HepG2 (cell line): ENCODE data around the gene DNAJC4. TPM values are rescaled to one million over a fixed set of nuclear protein-coding genes. Genes with fewer than 3 reads are reported as not detected.
A peak's percentile ranks its signal among the peaks of the same experiment; 100 is the strongest.

Experiments
- ATF1 ChIP-seq: IDR thresholded peaks from 2 replicates; pipeline ENCODE4 v1.6.1; 2016; ENCODE audit warnings: mild to moderate bottlenecking, control low read depth
- BHLHE40 ChIP-seq: IDR thresholded peaks from 2 replicates; pipeline ENCODE4 v1.6.1; 2011; ENCODE audit warnings: low read length, improper control_type of control experiment
- ELF3 ChIP-seq: IDR thresholded peaks from 2 replicates; pipeline ENCODE4 v1.6.1; 2016; ENCODE audit warnings: missing genetic modification reagents, missing compliant biosample characterization
- IRX3 ChIP-seq: sonication (generic); formaldehyde crosslinking; IDR thresholded peaks from 2 replicates; pipeline ENCODE4 v1.8.1; 2023; ENCODE audit warnings: mild to moderate bottlenecking, low read depth, missing genetic modification reagents, borderline replicate concordance
- ISL2 ChIP-seq: sonication (generic); formaldehyde crosslinking; IDR thresholded peaks from 2 replicates; pipeline ENCODE4 v1.5.0; 2020; ENCODE audit warnings: missing genetic modification reagents
- KLF6 ChIP-seq: IDR thresholded peaks from 2 replicates; pipeline ENCODE4 v1.8.0; 2016; ENCODE audit warnings: missing biosample characterization, missing genetic modification reagents
- MIXL1 ChIP-seq: IDR thresholded peaks from 2 replicates; pipeline ENCODE4 v1.6.1; 2016
- NFE2 ChIP-seq: sonication (generic); formaldehyde crosslinking; IDR thresholded peaks from 2 replicates; pipeline ENCODE4 v1.4.0; 2020; ENCODE audit warnings: missing genetic modification reagents
- POLR2A ChIP-seq, 2 experiments: IDR thresholded peaks; 2 replicates each; pipeline ENCODE4 v1.6.1; 2011; ENCODE audit warnings: low read depth in 2 of 2, low read length in 2 of 2, mild to moderate bottlenecking in 1 of 2, moderate library complexity in 1 of 2; ENCODE audit not compliant: insufficient read depth in 1 of 2
- RARA ChIP-seq: IDR thresholded peaks from 2 replicates; pipeline ENCODE4 v1.6.1; 2016; ENCODE audit warnings: missing genetic modification reagents, missing compliant biosample characterization
- RFX1 ChIP-seq: fragments of 450-650 bp; IDR thresholded peaks from 2 replicates; pipeline ENCODE4 v1.6.1; 2017
- SAP130 ChIP-seq: IDR thresholded peaks from 2 replicates; pipeline ENCODE4 v1.6.1; 2016; ENCODE audit warnings: low read depth
- SNAI1 ChIP-seq: sonication (generic); formaldehyde crosslinking; IDR thresholded peaks from 2 replicates; pipeline ENCODE4 v1.5.0; 2020; ENCODE audit warnings: mild to moderate bottlenecking, missing genetic modification reagents, borderline replicate concordance
- SP2 ChIP-seq: sonication (generic); formaldehyde crosslinking; IDR thresholded peaks from 2 replicates; pipeline ENCODE4 v1.5.1; 2020; ENCODE audit warnings: mild to moderate bottlenecking, missing genetic modification reagents
- SYNCRIP ChIP-seq: fragments of 200-400 bp; formaldehyde crosslinking; IDR thresholded peaks from 2 replicates; pipeline ENCODE4 v1.6.1; 2018; ENCODE audit warnings: mild to moderate bottlenecking, low read depth, low read length; ENCODE audit not compliant: insufficient read depth
- WIZ ChIP-seq: sonication (generic); formaldehyde crosslinking; IDR thresholded peaks from 2 replicates; pipeline ENCODE4 v1.5.1; 2020; ENCODE audit warnings: mild to moderate bottlenecking, missing genetic modification reagents
- ZC3H13 ChIP-seq: sonication (generic); formaldehyde crosslinking; IDR thresholded peaks from 2 replicates; pipeline ENCODE4 v1.8.1; 2023; ENCODE audit warnings: mild to moderate bottlenecking, missing genetic modification reagents, moderate library complexity
- ZFP62 ChIP-seq: sonication (generic); formaldehyde crosslinking; IDR thresholded peaks from 2 replicates; pipeline ENCODE4 v1.4.0; 2020; ENCODE audit warnings: missing genetic modification reagents
- ZNF839 ChIP-seq: sonication (generic); formaldehyde crosslinking; IDR thresholded peaks from 2 replicates; pipeline ENCODE4 v1.4.0; 2020; ENCODE audit warnings: missing genetic modification reagents, mild to moderate bottlenecking, borderline replicate concordance
- ZNF878 ChIP-seq: sonication (generic); formaldehyde crosslinking; IDR thresholded peaks from 2 replicates; pipeline ENCODE4 v1.8.1; 2023; ENCODE audit warnings: mild to moderate bottlenecking, missing genetic modification reagents, moderate library complexity
- polyA plus RNA-seq, 8 experiments: library from polyadenylated mRNA; depleted of rRNA in 3 of 8; stranded (reverse) in 7 of 8; unstranded in 1 of 8; fragments of >200 nt; fragmentation: Illumina TruSeq in 4 of 8; extraction: Trizol in 4 of 8; gene quantifications; 2 replicates each; pipeline versions ENCODE4 v1.2.1 to v1.2.3, GENCODE V29; 2011 to 2016; ENCODE audit warnings: low read depth in 4 of 8, missing spikeins in 1 of 8, mixed read lengths in 1 of 8; ENCODE audit not compliant: insufficient read depth in 1 of 8
- total RNA-seq, 5 experiments: library from RNA; depleted of rRNA; stranded (reverse); fragments of >200 nt; fragmentation: Illumina TruSeq; extraction: Trizol; gene quantifications; 2 replicates each; pipeline ENCODE4 v1.2.3, GENCODE V29; 2016; ENCODE audit warnings: low read depth in 1 of 5
- TF ChIP-seq, protein P1 (sequence below): sonication (generic); formaldehyde crosslinking; IDR thresholded peaks from 2 replicates; pipeline ENCODE4 v1.4.0; 2020; ENCODE audit warnings: mild to moderate bottlenecking, missing genetic modification reagents
- TF ChIP-seq, protein P2 (sequence below): sonication (generic); formaldehyde crosslinking; IDR thresholded peaks from 2 replicates; pipeline ENCODE4 v1.4.0; 2020; ENCODE audit warnings: mild to moderate bottlenecking, missing genetic modification reagents
- TF ChIP-seq, protein P3 (sequence below): sonication (generic); formaldehyde crosslinking; IDR thresholded peaks from 2 replicates; pipeline ENCODE4 v1.8.0; 2023; ENCODE audit warnings: mild to moderate bottlenecking, missing genetic modification reagents
- TF ChIP-seq, protein P4 (sequence below): sonication (generic); formaldehyde crosslinking; IDR thresholded peaks from 2 replicates; pipeline ENCODE4 v1.5.0; 2020; ENCODE audit warnings: missing genetic modification reagents
- TF ChIP-seq, protein P5 (sequence below): sonication (generic); formaldehyde crosslinking; IDR thresholded peaks from 2 replicates; pipeline ENCODE4 v1.4.0; 2020; ENCODE audit warnings: missing genetic modification reagents
- TF ChIP-seq, protein P6 (sequence below): sonication (generic); formaldehyde crosslinking; IDR thresholded peaks from 2 replicates; pipeline ENCODE4 v1.5.1; 2020; ENCODE audit warnings: missing genetic modification reagents, mild to moderate bottlenecking, borderline replicate concordance

Gene DNAJC4
- total and polyA plus RNA-seq, 2 of the 13 experiments (the other 11 are each of a cell fraction or from before 2014, with no cell fraction given), result 10.3 to 60.8 TPM

DNA sequence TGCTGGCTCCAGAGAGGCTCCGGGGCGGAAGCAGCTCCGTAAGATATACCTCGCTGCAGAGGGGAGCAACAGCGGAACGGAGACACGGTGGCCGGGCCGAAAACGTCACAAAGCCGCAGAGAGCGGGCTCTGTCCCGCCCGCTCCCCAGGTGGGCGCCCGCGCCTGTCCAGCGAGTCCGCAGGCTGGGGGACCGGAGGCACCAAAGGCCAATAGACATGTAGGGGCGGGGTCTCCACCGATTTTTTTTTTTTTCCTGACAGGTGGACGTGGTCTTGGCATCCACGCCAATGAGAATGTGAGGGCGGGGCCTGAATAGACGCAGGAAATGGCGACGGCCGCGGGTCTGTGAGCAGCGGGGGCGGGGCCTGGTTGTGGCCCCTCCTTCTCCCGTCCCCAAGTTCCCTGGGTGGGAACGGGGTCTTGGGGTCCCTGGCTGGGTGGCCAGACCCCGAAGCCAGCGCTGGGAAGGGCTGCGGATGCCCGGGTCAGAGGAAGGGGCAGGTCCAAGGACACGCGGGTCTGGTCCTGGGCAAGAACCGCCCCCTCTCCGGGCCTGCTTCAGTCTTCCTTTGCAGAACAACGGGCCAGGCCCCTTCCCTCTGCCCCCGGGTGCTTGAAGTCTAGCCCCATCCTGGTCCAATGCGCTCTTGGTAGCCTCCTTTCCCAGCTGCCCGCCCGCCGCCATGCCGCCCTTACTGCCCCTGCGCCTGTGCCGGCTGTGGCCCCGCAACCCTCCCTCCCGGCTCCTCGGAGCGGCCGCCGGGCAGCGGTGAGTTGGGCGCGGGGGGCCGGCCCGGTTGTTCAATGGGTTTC, at the start of gene DNAJC4 (continued):
- TF ChIP-seq ZNF839 (CRISPR knock-in tag) (no peak), MIXL1 (CRISPR knock-in tag) (no peak), ZFP62 (CRISPR knock-in tag) (no peak), RARA (CRISPR knock-in tag) (0 out of 2 replicates have a peak, but pooled peaks have one; percentile 2), SP2 (peak; percentile 55; the same call in 1 of the 2 replicates), ZNF878 (CRISPR knock-in tag) (peak; percentile 37; the same call in 1 of the 2 replicates), IRX3 (CRISPR knock-in tag) (peak; percentile 80), KLF6 (CRISPR knock-in tag) (peak; percentile 68; the same call in 1 of the 2 replicates), SNAI1 (CRISPR knock-in tag) (0 out of 2 replicates have a peak, but pooled peaks have one; percentile 58), RFX1 (no peak), ISL2 (CRISPR knock-in tag) (peak; percentile 23; the same call in 1 of the 2 replicates), ZC3H13 (CRISPR knock-in tag) (no peak), WIZ (CRISPR knock-in tag) (no peak), SAP130 (CRISPR knock-in tag) (peak; percentile 83), SYNCRIP (no peak), POLR2A (IDR thresholded peaks at IDR 0.05; ENCODE audit: insufficient read depth in 1 of 2, low read depth in 2 of 2, low read length in 2 of 2) (peak in 1 of 2 experiments; percentile 27; a peak in 1 of 4 replicates), BHLHE40 (no peak), ATF1 (CRISPR knock-in tag) (peak; percentile 59), NFE2 (no peak), ELF3 (CRISPR knock-in tag) (peak; percentile 28)
- TF ChIP-seq, protein P1, sequence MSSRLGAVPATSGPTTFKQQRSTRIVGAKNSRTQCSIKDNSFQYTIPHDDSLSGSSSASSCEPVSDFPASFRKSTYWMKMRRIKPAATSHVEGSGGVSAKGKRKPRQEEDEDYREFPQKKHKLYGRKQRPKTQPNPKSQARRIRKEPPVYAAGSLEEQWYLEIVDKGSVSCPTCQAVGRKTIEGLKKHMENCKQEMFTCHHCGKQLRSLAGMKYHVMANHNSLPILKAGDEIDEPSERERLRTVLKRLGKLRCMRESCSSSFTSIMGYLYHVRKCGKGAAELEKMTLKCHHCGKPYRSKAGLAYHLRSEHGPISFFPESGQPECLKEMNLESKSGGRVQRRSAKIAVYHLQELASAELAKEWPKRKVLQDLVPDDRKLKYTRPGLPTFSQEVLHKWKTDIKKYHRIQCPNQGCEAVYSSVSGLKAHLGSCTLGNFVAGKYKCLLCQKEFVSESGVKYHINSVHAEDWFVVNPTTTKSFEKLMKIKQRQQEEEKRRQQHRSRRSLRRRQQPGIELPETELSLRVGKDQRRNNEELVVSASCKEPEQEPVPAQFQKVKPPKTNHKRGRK (CRISPR knock-in tag), result no peak
- TF ChIP-seq, protein P2, sequence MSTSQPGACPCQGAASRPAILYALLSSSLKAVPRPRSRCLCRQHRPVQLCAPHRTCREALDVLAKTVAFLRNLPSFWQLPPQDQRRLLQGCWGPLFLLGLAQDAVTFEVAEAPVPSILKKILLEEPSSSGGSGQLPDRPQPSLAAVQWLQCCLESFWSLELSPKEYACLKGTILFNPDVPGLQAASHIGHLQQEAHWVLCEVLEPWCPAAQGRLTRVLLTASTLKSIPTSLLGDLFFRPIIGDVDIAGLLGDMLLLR, result peak; percentile 31; the same call in 1 of the 2 replicates
- TF ChIP-seq, protein P3, sequence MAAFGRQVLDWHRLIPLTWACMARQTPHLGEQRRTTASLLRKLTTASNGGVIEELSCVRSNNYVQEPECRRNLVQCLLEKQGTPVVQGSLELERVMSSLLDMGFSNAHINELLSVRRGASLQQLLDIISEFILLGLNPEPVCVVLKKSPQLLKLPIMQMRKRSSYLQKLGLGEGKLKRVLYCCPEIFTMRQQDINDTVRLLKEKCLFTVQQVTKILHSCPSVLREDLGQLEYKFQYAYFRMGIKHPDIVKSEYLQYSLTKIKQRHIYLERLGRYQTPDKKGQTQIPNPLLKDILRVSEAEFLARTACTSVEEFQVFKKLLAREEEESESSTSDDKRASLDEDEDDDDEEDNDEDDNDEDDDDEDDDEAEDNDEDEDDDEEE (CRISPR knock-in tag), result no peak
- TF ChIP-seq, protein P4, sequence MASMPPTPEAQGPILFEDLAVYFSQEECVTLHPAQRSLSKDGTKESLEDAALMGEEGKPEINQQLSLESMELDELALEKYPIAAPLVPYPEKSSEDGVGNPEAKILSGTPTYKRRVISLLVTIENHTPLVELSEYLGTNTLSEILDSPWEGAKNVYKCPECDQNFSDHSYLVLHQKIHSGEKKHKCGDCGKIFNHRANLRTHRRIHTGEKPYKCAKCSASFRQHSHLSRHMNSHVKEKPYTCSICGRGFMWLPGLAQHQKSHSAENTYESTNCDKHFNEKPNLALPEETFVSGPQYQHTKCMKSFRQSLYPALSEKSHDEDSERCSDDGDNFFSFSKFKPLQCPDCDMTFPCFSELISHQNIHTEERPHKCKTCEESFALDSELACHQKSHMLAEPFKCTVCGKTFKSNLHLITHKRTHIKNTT (CRISPR knock-in tag), result no peak
- TF ChIP-seq, protein P5, sequence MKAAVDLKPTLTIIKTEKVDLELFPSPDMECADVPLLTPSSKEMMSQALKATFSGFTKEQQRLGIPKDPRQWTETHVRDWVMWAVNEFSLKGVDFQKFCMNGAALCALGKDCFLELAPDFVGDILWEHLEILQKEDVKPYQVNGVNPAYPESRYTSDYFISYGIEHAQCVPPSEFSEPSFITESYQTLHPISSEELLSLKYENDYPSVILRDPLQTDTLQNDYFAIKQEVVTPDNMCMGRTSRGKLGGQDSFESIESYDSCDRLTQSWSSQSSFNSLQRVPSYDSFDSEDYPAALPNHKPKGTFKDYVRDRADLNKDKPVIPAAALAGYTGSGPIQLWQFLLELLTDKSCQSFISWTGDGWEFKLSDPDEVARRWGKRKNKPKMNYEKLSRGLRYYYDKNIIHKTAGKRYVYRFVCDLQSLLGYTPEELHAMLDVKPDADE (CRISPR knock-in tag), result no peak
- TF ChIP-seq, protein P6, sequence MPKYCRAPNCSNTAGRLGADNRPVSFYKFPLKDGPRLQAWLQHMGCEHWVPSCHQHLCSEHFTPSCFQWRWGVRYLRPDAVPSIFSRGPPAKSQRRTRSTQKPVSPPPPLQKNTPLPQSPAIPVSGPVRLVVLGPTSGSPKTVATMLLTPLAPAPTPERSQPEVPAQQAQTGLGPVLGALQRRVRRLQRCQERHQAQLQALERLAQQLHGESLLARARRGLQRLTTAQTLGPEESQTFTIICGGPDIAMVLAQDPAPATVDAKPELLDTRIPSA, result no peak
